Endothelial cell of umbilical vein (primary cell): ENCODE measurements around the gene RET. TPM values are rescaled to one million over a fixed set of nuclear protein-coding genes. Genes with fewer than 3 reads are reported as not detected.

Experiments used
- BruUV-seq: library from RNA; stranded (reverse); fragments of 400-500 nt; replicated peaks from 2 replicates; lab custom pipeline; 2021; lab: Mats Ljungman, UMichigan
- CTCF ChIA-PET: fragments of 300-600, 350-600 bp; sonication (Branson Sonifier 250); formaldehyde crosslinking; loops from one replicate; lab custom pipeline; 2021; ENCODE audit warnings: antibody characterized with exemption, inconsistent platforms; lab: Charles Lee
- POLR2A ChIA-PET: fragments of 300-600, 350-600 bp; sonication (Branson Sonifier 250); formaldehyde crosslinking; loops from one replicate; lab custom pipeline; 2021; ENCODE audit warnings: antibody characterized with exemption, inconsistent platforms; lab: Charles Lee
- DNase-seq: peaks from one replicate; pipeline ENCODE4 v3.0.0-alpha.2; 2011; ENCODE audit warnings: low read depth, low spot score
- FAIRE-seq: peaks from 2 replicates; lab custom pipeline; 2011; peaks lifted over from hg19 to GRCh38; lab: Jason Lieb, UNC
- H2AFZ ChIP-seq: 2 replicates; pipeline ENCODE4 v1.6.0; 2012; ENCODE audit warnings: low read depth, low read length, control low read depth, inconsistent platforms
- H3K27ac ChIP-seq: 2 replicates; pipeline ENCODE4 v1.5.1; 2011; ENCODE audit warnings: low read depth, mild to moderate bottlenecking, control low read depth, low read length, moderate library complexity; ENCODE audit not compliant: insufficient read depth
- H3K27me3 ChIP-seq, 2 experiments: 2 replicates each; pipeline versions ENCODE4 v1.6.0 to v1.6.1; 2011; ENCODE audit warnings: low read length in 2 of 2, mixed read lengths in 1 of 2; ENCODE audit not compliant: control insufficient read depth in 2 of 2, insufficient read depth in 2 of 2
- H3K36me3 ChIP-seq, 2 experiments: 2 replicates in 1 of 2; 3 replicates in 1 of 2; pipeline ENCODE4 v1.5.1; 2011; ENCODE audit warnings: low read length in 2 of 2, mild to moderate bottlenecking in 1 of 2, moderate library complexity in 1 of 2; ENCODE audit not compliant: control insufficient read depth in 2 of 2, insufficient read depth in 2 of 2; ENCODE audit errors: extremely low read depth in 1 of 2
- H3K4me1 ChIP-seq: 3 replicates; pipeline ENCODE4 v1.5.1; 2011; ENCODE audit warnings: mild to moderate bottlenecking, low read length; ENCODE audit not compliant: control insufficient read depth, insufficient read depth; ENCODE audit errors: extremely low read depth
- H3K4me2 ChIP-seq: 2 replicates; pipeline ENCODE4 v1.6.1; 2011; ENCODE audit warnings: low read length, control low read depth, mixed read lengths; ENCODE audit not compliant: insufficient read depth
- H3K4me3 ChIP-seq, 3 experiments: fragments of 200-600 bp in 1 of 3; sonication (generic), shearing (Covaris generic) in 1 of 3; replicated peaks in 1 of 3; 2 replicates each; pipeline ENCODE4 v1.5.1; 2011 to 2016; ENCODE audit warnings: control low read depth in 3 of 3, low read length in 3 of 3, mild to moderate bottlenecking in 2 of 3, inconsistent platforms in 1 of 3, low read depth in 1 of 3, moderate library complexity in 1 of 3; ENCODE audit not compliant: insufficient read depth in 1 of 3
- H3K79me2 ChIP-seq: 2 replicates; pipeline ENCODE4 v1.6.0; 2012; ENCODE audit warnings: low read length, inconsistent platforms; ENCODE audit not compliant: control insufficient read depth, insufficient read depth
- H3K9ac ChIP-seq: replicated peaks from 2 replicates; pipeline ENCODE3; 2011; ENCODE audit warnings: low read length, control low read depth; ENCODE audit not compliant: insufficient read depth; ENCODE audit errors: extremely low read depth
- H3K9me1 ChIP-seq: replicated peaks from 3 replicates; pipeline ENCODE4 v1.6.0; 2011; ENCODE audit warnings: mild to moderate bottlenecking, low read length; ENCODE audit not compliant: control insufficient read depth, insufficient read depth; ENCODE audit errors: extremely low read depth
- H3K9me3 ChIP-seq: replicated peaks from 2 replicates; pipeline ENCODE4 v1.5.1; 2012; ENCODE audit warnings: low read length, inconsistent platforms; ENCODE audit not compliant: control insufficient read depth, insufficient read depth
- H4K20me1 ChIP-seq: replicated peaks from 2 replicates; pipeline ENCODE3; 2011; ENCODE audit warnings: mild to moderate bottlenecking, low read length; ENCODE audit not compliant: control insufficient read depth, insufficient read depth; ENCODE audit errors: extremely low read depth
- CTCF ChIP-seq, 2 donors: IDR thresholded peaks; 1 replicate in 1 of 2; 2 replicates in 1 of 2; pipeline ENCODE4 v1.5.1; 2011; ENCODE audit warnings: low read length in 2 of 2, mild to moderate bottlenecking in 2 of 2, moderate library complexity in 2 of 2, control low read depth in 1 of 2, inconsistent platforms in 1 of 2, low read depth in 1 of 2; ENCODE audit not compliant: insufficient read depth in 1 of 2; ENCODE audit errors: extremely low read depth in 1 of 2
- EZH2 ChIP-seq: IDR thresholded peaks from 2 replicates; pipeline ENCODE4 v1.6.1; 2012; ENCODE audit warnings: borderline replicate concordance, low read depth, mild to moderate bottlenecking, moderate library complexity, low read length, inconsistent platforms; ENCODE audit not compliant: severe bottlenecking
- FOS ChIP-seq: IDR thresholded peaks from 2 replicates; pipeline ENCODE4 v1.6.1; 2011; ENCODE audit warnings: mild to moderate bottlenecking, low read length, moderate library complexity, borderline replicate concordance; ENCODE audit not compliant: insufficient read depth
- GATA2 ChIP-seq: IDR thresholded peaks from 2 replicates; pipeline ENCODE4 v1.7.0; 2011; ENCODE audit warnings: low read depth, mild to moderate bottlenecking, moderate library complexity, mixed read lengths, low read length; ENCODE audit not compliant: insufficient read length, insufficient read depth
- JUN ChIP-seq: IDR thresholded peaks from 2 replicates; pipeline ENCODE4 v1.6.1; 2011; ENCODE audit warnings: borderline replicate concordance, low read depth; ENCODE audit not compliant: insufficient read length, insufficient read depth
- MYC ChIP-seq: IDR thresholded peaks from one replicate; pipeline ENCODE4 v1.6.1; 2011; ENCODE audit warnings: mild to moderate bottlenecking, low read depth, low read length
- POLR2A ChIP-seq: IDR thresholded peaks from 2 replicates; pipeline ENCODE4 v1.6.1; 2012; ENCODE audit warnings: low read depth, mild to moderate bottlenecking, control low read depth, low read length
- POLR2AphosphoS5 ChIP-seq: IDR thresholded peaks from 2 replicates; pipeline ENCODE4 v1.6.1; 2012; ENCODE audit warnings: low read depth, mild to moderate bottlenecking, control low read depth, low read length, moderate library complexity; ENCODE audit not compliant: insufficient read depth
- dilution Hi-C: fragments of 300-500 bp; cut with MboI; formaldehyde crosslinking; loops from one replicate; pipeline ENCODE4 v1.15.0; 2019; ENCODE audit warnings: low sequenced_read_pairs; ENCODE audit not compliant: extremely low pct_ligation_motif_present
- intact Hi-C: fragments of 100-400 bp; cut with micrococcal nuclease; formaldehyde crosslinking; loops from one replicate; pipeline ENCODE4 v1.10.0; 2022
- polyA plus RNA-seq, 4 experiments: library from polyadenylated mRNA; depleted of rRNA in 3 of 4; stranded (reverse) in 3 of 4; unstranded in 1 of 4; fragments of >200 nt; gene quantifications; 2 replicates each; pipeline versions ENCODE4 v1.2.1 to v1.2.3, GENCODE V29; 2011 to 2012; ENCODE audit warnings: missing spikeins in 1 of 4
- total RNA-seq: library from RNA; stranded (reverse); gene quantifications from 2 replicates; pipeline ENCODE4 v1.2.3, GENCODE V29; 2021
- TF ChIP-seq, protein P1 (sequence below): IDR thresholded peaks from 2 replicates; pipeline ENCODE4 v1.6.1; 2011; ENCODE audit not compliant: insufficient read depth, insufficient read length

Gene RET
- total and polyA plus RNA-seq, 2 donors (not counting 3 experiments of a cell fraction or from before 2014, with no cell fraction given), result 0.04 to 0.22 TPM

DNA sequence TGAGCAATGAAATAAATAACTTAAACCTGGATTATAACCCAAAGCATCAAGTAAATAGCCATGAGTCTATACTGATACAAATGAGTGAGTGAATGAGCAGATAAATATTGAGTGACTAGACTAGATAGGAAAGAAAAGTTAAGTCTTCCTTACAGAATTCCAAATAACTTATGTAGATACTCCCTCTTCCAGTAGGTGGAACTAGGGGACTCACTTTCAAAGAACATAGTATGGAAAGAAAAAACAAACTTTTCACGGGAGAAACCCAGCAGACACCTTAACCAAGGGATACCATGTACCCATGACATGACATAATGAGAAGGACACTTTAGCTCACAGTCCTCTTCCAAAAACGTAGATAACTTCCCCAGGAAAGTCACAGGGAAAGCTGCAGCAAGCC is 93.6 kb downstream of the RET start:
- intact Hi-C loops, result no loop called here
- H3K79me2 ChIP-seq, result no peaks in the 10 kb centered on the region
- no peak for DNase-seq

More for the DNA sequence above, 93.6 kb downstream of the RET start:
- no TSS peak for BruUV-seq
- no peak overlapping the region for H2AFZ ChIP-seq
- dilution Hi-C loops, result no loop called here
- no peak overlapping the region for H3K27ac ChIP-seq
- no peaks in the 10 kb centered on the region for H4K20me1 ChIP-seq
- ChIA-PET POLR2A (no interaction called here), CTCF (interaction anchor here (1.6 to 2.1 kb wide), 3 partner anchors 9 to 32 kb away, joined by 5 to 10 read pairs (median 7); no protein-coding TSS in a partner anchor)
- no peak overlapping the region for H3K9ac ChIP-seq
- H3K9me1 ChIP-seq, result no peaks in the 10 kb centered on the region
- H3K4me3 ChIP-seq, result no peak overlapping the region
- H3K4me1 ChIP-seq, result peaks cover 8% of the 10 kb centered on the region
- FAIRE-seq, result no peak
- H3K27me3 ChIP-seq, result no peaks in the 10 kb centered on the region
- H3K4me2 ChIP-seq, result no peak overlapping the region
- TF ChIP-seq MYC (no peak), JUN (no peak), CTCF (IDR thresholded peaks at IDR 0.05; ENCODE audit: extremely low read depth in 1 of 2, insufficient read depth in 1 of 2, low read depth in 1 of 2, low read length in 2 of 2) (no peak), GATA2 (no peak), POLR2AphosphoS5 (no peak), FOS (no peak), EZH2 (no peak), POLR2A (no peak)
- TF ChIP-seq, protein P1, sequence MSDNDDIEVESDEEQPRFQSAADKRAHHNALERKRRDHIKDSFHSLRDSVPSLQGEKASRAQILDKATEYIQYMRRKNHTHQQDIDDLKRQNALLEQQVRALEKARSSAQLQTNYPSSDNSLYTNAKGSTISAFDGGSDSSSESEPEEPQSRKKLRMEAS, result no peak
- H3K36me3 ChIP-seq, result peaks cover 0 to 1% of the 10 kb centered on the region in 2 experiments
- no peaks in the 10 kb centered on the region for H3K9me3 ChIP-seq
